ENCODE measurements around the gene PROCA1.
"Not testable (repeated sequence)": the region's sequence is repeated elsewhere in the genome, so short reads cannot be mapped to it uniquely, and the experiment has no call there.

PROCA1 gene

DNA sequence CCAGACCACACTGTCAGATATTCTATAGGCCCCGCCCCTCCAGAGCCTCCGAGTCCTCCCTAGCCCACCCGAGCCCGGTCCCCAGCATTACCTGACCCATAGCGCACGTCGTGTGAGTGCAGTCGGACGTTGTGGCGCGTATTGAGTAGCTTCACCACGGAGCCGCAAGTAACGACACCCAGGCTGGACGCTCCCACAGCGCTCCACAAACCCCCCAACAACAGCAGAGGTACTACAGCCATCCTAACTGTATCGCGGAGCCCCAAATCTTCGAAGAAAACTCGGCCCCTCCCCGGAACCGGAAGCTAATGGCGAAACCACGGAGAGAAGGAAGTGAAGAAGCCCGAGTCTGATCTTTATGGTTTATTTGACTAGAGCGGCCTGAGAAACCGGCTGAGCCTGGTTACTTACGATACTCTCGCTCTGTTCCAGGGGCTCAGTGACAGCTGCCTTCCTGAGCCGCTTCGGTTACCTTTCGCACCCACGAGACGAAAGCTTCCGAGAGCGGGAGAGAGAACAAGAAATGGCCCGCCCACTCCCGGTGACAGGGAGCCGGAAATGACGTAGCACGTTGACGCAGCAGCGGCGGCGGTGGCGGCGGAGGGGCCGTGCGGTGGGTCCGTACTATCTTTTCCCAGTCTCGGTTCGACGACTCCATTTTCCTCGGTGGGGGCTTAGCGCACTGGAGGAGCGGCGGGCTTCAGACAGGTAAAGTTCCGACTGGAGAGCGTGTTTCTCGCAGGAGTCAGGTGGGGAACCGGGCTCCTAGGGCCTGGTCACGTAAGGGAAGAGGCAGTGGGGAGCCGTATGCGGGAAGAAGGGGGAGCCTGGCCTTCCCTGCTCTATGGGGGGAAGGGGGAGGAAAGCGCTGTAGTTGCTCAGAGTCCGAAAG, 49.8 kb downstream of the PROCA1 start, which contains the start of the genes SDF2 and SUPT6H:
Gene SDF2, minus strand, starts transcription at position 272 of the 892 bp plus-strand sequence. Its CDS starts 30 bp downstream, at position 242.
Gene SUPT6H, plus strand, starts transcription at position 571 of the 892 bp plus-strand sequence. CDS start 11,197 bp downstream, outside the sequence.
- peak; percentile 84 for DNase-seq

DNA sequence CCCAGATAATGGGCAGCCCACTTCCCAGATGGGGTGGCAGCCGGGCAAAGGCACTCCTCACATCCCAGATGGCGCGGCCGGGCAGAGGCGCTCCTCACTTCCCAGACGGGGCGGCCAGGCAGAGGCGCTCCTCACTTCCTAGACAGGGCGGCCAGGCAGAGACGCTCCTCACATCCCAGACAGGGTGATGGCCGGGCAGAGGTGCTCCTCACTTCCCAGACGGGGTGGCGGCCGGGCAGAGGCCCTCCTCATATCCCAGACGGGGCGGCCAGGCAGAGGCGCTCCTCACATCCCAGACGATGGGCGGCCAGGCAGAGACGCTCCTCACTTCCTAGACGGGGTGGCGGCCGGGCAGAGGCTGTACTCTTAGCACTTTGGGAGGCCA, 52.2 kb downstream of the PROCA1 start:
- DNase-seq, result not testable (repeated sequence)

DNA sequence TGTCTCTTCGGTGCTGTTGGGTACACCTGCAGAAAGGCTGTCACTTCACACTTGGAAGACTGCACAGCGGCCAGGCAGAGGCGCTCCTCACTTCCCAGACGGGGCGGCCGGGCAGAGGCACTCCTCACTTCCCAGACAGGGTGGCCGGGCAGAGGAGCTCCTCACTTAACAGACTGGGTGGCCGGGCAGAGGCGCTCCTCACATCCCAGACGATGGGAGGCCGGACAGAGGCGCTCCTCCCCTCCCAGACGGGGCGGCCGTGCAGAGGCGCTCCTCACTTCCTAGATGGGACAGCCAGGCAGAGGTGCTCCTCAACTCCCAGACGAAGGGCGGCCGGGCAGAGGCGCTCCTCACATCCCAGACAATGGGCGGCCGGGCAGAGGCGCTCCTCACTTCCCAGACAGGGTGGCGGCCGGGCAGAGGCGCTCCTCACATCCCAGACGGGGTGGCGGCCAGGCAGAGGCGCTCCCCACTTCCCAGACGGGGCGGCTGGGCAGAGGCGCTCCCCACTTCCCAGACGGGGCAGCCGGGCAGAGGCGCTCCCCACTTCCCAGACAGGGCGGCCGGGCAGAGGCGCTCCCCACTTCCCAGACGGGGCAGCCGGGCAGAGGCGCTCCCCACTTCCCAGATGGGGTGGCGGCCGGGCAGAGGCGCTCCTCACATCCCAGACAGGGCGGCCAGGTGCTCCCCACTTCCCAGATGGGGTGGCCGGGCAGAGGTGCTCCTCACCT, 52.8 kb downstream of the PROCA1 start:
- DNase-seq, result not testable (repeated sequence)

DNA sequence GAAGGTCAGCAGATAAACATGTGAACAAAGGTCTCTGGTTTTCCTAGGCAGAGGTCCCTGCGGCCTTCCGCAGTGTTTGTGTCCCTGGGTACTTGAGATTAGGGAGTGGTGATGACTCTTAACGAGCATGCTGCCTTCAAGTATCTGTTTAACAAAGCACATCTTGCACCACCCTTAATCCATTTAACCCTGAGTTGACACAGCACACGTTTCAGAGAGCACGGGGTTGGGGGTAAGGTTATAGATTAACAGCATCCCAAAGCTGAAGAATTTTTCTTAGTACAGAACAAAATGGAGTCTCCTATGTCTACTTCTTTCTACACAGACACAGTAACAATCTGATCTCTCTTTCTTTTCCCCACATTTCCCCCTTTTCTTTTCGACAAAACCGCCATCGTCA, 53.3 kb downstream of the PROCA1 start:
- DNase-seq, result not testable (repeated sequence)

DNA sequence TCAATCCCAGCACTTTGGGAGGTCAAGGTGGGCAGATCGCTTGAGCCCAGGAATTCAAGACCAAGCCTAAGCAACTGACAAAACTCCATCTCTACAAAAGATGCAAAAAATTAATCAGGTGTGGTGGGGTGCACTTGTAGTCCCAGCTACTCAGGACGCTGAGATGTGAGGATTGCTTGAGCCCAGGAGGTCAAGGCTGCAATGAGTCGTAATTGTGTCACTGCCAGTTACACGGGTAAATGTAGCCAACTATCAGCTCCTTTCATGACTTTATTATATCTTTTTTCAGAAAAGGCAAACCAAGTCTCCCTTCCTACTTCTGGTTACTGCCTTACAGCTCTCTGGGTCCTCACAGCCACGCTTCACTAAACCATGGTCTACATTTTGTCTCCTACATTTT, 53.9 kb downstream of the PROCA1 start:
- no peak for DNase-seq

DNA sequence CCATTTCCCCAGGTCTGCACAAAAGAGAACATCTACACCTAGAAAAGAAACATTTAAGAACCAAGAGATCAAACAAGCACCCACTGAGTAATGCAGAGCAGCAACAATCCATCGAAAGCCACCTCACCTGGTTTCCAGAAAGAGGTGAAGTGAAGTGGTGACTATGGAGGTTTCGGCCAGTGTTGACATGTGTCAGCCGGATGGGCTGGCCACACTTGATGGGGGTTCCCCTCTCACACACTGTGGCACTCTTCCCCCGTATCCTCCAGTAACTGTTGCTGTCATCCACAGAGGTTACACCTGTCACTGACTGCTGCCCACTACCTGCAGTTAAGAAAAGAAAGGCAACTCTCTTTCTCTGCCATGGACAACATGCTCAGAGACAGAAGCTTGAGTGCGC, 56.5 kb downstream of the PROCA1 start:
- no peak for DNase-seq

Data from NK-92 treated with Interleukin-12 subunit alpha and Interleukin-12 subunit beta, amount 100 ng/mL, for 24 hours (cell line).